HCT116 (cell line): ENCODE data around the gene CTSW. TPM values are rescaled to one million over a fixed set of nuclear protein-coding genes. Genes with fewer than 3 reads are reported as not detected.

Source experiments
- ATAC-seq: fragments of 200-7000 bp; cut with Tn5 transposase; 2 replicates; pipeline ENCODE4 v1.9.1; 2020; ENCODE audit warnings: mild to moderate bottlenecking, moderate library complexity
- BruUV-seq: library from RNA; stranded (reverse); fragments of 400-500 nt; replicated peaks from 2 replicates; lab custom pipeline; 2021; lab: Mats Ljungman, UMichigan
- CTCF ChIA-PET: fragments of 300-600 bp; sonication (Branson Sonifier 250); formaldehyde crosslinking; loops from one replicate; lab custom pipeline; 2021; ENCODE audit warnings: antibody characterized with exemption; lab: Charles Lee
- POLR2A ChIA-PET: fragments of 300-600, 350-600 bp; sonication (Branson Sonifier 250); formaldehyde crosslinking; loops from one replicate; lab custom pipeline; 2021; ENCODE audit warnings: antibody characterized with exemption; lab: Charles Lee
- RAD21 ChIA-PET, 2 experiments: fragments of 300-600 bp; sonication (Branson Sonifier 250); formaldehyde crosslinking; loops; one replicate each; lab custom pipeline; 2023; ENCODE audit warnings: low total read pairs in 2 of 2; ENCODE audit not compliant: uncharacterized antibody in 2 of 2, unreplicated experiment in 2 of 2, low non-redundant PET in 1 of 2; lab: Charles Lee
- DNase-seq: peaks from one replicate; pipeline ENCODE4 v3.0.0-alpha.2; 2010; ENCODE audit warnings: low read depth, low spot score
- H2AFZ ChIP-seq: fragments of 200-600 bp; shearing (Covaris generic), sonication (generic); 2 replicates; pipeline ENCODE4 v1.6.1; 2017; ENCODE audit warnings: low read depth, mixed run types, mixed read lengths, antibody characterized with exemption, low read length; ENCODE audit not compliant: poor library complexity, severe bottlenecking
- H3K27ac ChIP-seq: 2 replicates; pipeline ENCODE4 v1.5.1; 2012; ENCODE audit warnings: low read depth, low read length
- H3K27me3 ChIP-seq: fragments of 200-600 bp; sonication (generic); 2 replicates; pipeline ENCODE4 v1.6.1; 2016; ENCODE audit warnings: mixed run types, low read length, mixed read lengths; ENCODE audit not compliant: insufficient read depth
- H3K36me3 ChIP-seq, 2 experiments: fragments of 200-500 bp in 1 of 2; fragments of 200-600 bp in 1 of 2; sonication (Bioruptor generic) in 1 of 2; sonication (generic) in 1 of 2; 2 replicates each; pipeline versions ENCODE4 v1.5.1 to v1.6.1; 2014 to 2016; ENCODE audit warnings: low read length in 2 of 2, inconsistent platforms in 1 of 2, mixed read lengths in 1 of 2, mixed run types in 1 of 2; ENCODE audit not compliant: insufficient read depth in 2 of 2, control insufficient read depth in 1 of 2
- H3K4me1 ChIP-seq, 2 experiments: fragments of 200-600 bp in 1 of 2; sonication (generic) in 1 of 2; 2 replicates each; pipeline versions ENCODE4 v1.5.1 to v1.6.1; 2012 to 2017; ENCODE audit warnings: low read length in 2 of 2, inconsistent platforms in 1 of 2, mild to moderate bottlenecking in 1 of 2, mixed read lengths in 1 of 2, mixed run types in 1 of 2, moderate library complexity in 1 of 2; ENCODE audit not compliant: insufficient read depth in 2 of 2, control insufficient read depth in 1 of 2
- H3K4me2 ChIP-seq: fragments of 200-600 bp; sonication (generic); 2 replicates; pipeline ENCODE4 v1.6.1; 2017; ENCODE audit warnings: mixed run types, low read length, mixed read lengths
- H3K4me3 ChIP-seq, 2 experiments: fragments of 200-600 bp in 1 of 2; sonication (generic) in 1 of 2; replicated peaks in 1 of 2; 2 replicates each; pipeline ENCODE4 v1.5.1; 2011 to 2016; ENCODE audit warnings: low read length in 2 of 2, control low read depth in 1 of 2, low read depth in 1 of 2, mild to moderate bottlenecking in 1 of 2, mixed read lengths in 1 of 2, mixed run types in 1 of 2
- H3K79me2 ChIP-seq: fragments of 200-600 bp; sonication (generic); 2 replicates; pipeline ENCODE4 v1.6.1; 2017; ENCODE audit warnings: mild to moderate bottlenecking, mixed run types, low read length, moderate library complexity, mixed read lengths; ENCODE audit not compliant: insufficient read depth
- H3K9ac ChIP-seq: fragments of 200-600 bp; sonication (generic); 2 replicates; pipeline ENCODE4 v1.6.1; 2016; ENCODE audit warnings: low read length, mixed read lengths
- H3K9me2 ChIP-seq: fragments of 200-600 bp; sonication (generic), shearing (Covaris generic); 2 replicates; pipeline ENCODE4 v1.6.1; 2017; ENCODE audit warnings: mixed run types, mild to moderate bottlenecking, moderate library complexity; ENCODE audit not compliant: insufficient read depth
- H3K9me3 ChIP-seq, 2 experiments: fragments of 200-500 bp in 1 of 2; fragments of 200-600 bp in 1 of 2; sonication (Bioruptor generic) in 1 of 2; sonication (generic) in 1 of 2; 2 replicates each; pipeline ENCODE4 v1.6.1; 2014 to 2017; ENCODE audit warnings: low read length in 2 of 2, mixed read lengths in 2 of 2, inconsistent platforms in 1 of 2, low read depth in 1 of 2, mild to moderate bottlenecking in 1 of 2, mixed run types in 1 of 2, moderate library complexity in 1 of 2; ENCODE audit not compliant: control insufficient read depth in 1 of 2, insufficient read depth in 1 of 2
- H4K20me1 ChIP-seq: fragments of 200-600 bp; sonication (generic), shearing (Covaris generic); 2 replicates; pipeline ENCODE4 v1.6.1; 2017; ENCODE audit warnings: mixed run types, mild to moderate bottlenecking, moderate library complexity; ENCODE audit not compliant: insufficient read depth
- CBX3 ChIP-seq: IDR thresholded peaks from 2 replicates; pipeline ENCODE4 v1.6.1; 2012; ENCODE audit warnings: low read depth
- SP1 ChIP-seq: IDR thresholded peaks from 2 replicates; pipeline ENCODE4 v1.6.1; 2012; ENCODE audit warnings: low read depth
- intact Hi-C: fragments of 100-400 bp; cut with micrococcal nuclease; formaldehyde crosslinking; loops from 2 replicates; pipeline ENCODE4 v1.10.0; 2022
- total RNA-seq: library from RNA; stranded (reverse); gene quantifications from one replicate; pipeline ENCODE4 v1.2.1, GENCODE V29; 2021; ENCODE audit not compliant: unreplicated experiment
- TF ChIP-seq, protein P1 (sequence below), 3 experiments: fragments of 200-600 bp in 1 of 3; sonication (generic) in 1 of 3; IDR thresholded peaks in 2 of 3; conservative IDR thresholded peaks in 1 of 3; 2 replicates each; pipeline ENCODE4 v1.5.1; 2012 to 2017; ENCODE audit warnings: low read depth in 2 of 3, low read length in 2 of 3, antibody characterized with exemption in 1 of 3, borderline replicate concordance in 1 of 3, control low read depth in 1 of 3, mild to moderate bottlenecking in 1 of 3, mixed read lengths in 1 of 3, mixed run types in 1 of 3, moderate library complexity in 1 of 3; ENCODE audit not compliant: insufficient read depth in 1 of 3

CTSW gene
- total RNA-seq, 1 experiment from 2014 or later = not detected

DNA sequence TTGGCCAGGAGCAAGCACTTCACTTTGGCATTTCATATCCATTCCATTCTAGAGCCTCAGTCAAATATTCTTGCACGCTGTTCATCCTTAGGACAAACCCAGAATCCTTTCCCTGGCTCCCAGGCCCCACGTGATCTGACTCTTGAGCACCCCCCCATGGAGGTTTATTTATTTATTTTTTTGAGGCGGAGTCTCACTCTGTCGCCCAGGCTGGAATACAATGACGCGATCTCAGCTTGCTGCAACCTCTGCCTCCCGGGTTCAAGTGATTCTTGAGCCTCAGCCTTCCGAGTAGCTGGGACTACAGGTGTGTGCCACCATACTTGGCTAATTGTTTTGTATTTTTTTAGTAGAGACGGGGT is 52.9 kb downstream of the CTSW start:
- DNase-seq = no peak
- no peak for TF ChIP-seq SP1
- TF ChIP-seq CBX3 = 0 out of 2 replicates have a peak, but pooled peaks have one; percentile 19
- TF ChIP-seq, protein P1, sequence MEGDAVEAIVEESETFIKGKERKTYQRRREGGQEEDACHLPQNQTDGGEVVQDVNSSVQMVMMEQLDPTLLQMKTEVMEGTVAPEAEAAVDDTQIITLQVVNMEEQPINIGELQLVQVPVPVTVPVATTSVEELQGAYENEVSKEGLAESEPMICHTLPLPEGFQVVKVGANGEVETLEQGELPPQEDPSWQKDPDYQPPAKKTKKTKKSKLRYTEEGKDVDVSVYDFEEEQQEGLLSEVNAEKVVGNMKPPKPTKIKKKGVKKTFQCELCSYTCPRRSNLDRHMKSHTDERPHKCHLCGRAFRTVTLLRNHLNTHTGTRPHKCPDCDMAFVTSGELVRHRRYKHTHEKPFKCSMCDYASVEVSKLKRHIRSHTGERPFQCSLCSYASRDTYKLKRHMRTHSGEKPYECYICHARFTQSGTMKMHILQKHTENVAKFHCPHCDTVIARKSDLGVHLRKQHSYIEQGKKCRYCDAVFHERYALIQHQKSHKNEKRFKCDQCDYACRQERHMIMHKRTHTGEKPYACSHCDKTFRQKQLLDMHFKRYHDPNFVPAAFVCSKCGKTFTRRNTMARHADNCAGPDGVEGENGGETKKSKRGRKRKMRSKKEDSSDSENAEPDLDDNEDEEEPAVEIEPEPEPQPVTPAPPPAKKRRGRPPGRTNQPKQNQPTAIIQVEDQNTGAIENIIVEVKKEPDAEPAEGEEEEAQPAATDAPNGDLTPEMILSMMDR (IDR thresholded peaks at IDR 0.05 in 2 of 3, conservative IDR thresholded peaks at IDR 0.05 in 1 of 3; ENCODE audit: borderline replicate concordance in 1 of 3, insufficient read depth in 1 of 3, low read depth in 2 of 3, low read length in 2 of 3) = peak in 2 of 3 experiments; percentile 25 to 48; a peak in 4 of 6 replicates
- TF ChIP-seq, all 23 proteins: peak for 2

More for the DNA sequence above, 52.9 kb downstream of the CTSW start:
- CTCF ChIA-PET = interaction anchor here (1.0 to 1.3 kb wide), 2 partner anchors 48 to 120 kb away, joined by 3 to 6 read pairs; partner anchors contain the start of gene SF3B2
- intact Hi-C loops = no loop called here
- H3K4me1 ChIP-seq = peaks cover 6 to 16% of the 10 kb centered on the region in 2 experiments; a peak in 3 of 4 replicates
- H3K27ac ChIP-seq = no peak overlapping the region
- peak overlapping the region; percentile 8 to 41 for H3K4me3 ChIP-seq
- no peaks in the 10 kb centered on the region for H3K36me3 ChIP-seq
- peak overlapping the region; percentile 38; the same call in 1 of the 2 replicates for H3K9ac ChIP-seq
- peak overlapping the region; percentile 70 for H2AFZ ChIP-seq
- no peaks in the 10 kb centered on the region for H3K9me2 ChIP-seq
- RAD21 ChIA-PET = no interaction called here
- peak; percentile 92 for ATAC-seq
- BruUV-seq = no TSS peak
- POLR2A ChIA-PET = interaction anchor here (1.2 to 2.9 kb wide), 2 partner anchors 17 to 43 kb away, joined by 3 to 7 read pairs; partner anchors contain the start of gene CCDC85B
- no peaks in the 10 kb centered on the region for H3K79me2 ChIP-seq
- H3K27me3 ChIP-seq = no peaks in the 10 kb centered on the region
- H3K9me3 ChIP-seq = no peaks in the 10 kb centered on the region
- no peaks in the 10 kb centered on the region for H4K20me1 ChIP-seq
- peak overlapping the region; percentile 76 for H3K4me2 ChIP-seq

Other genes starting within 250 kb of the CTSW start
- gene SIPA1, start 241.7 kb upstream of the CTSW start, total RNA-seq = 105 TPM
- 78.5 TPM for gene RELA, start 216.9 kb upstream of the CTSW start, total RNA-seq
- 78.7 TPM for gene KAT5, start 167.6 kb upstream of the CTSW start, total RNA-seq
- gene RNASEH2C, start 159.0 kb upstream of the CTSW start, total RNA-seq = 28.5 TPM
- gene AP5B1, start 98.9 kb upstream of the CTSW start, total RNA-seq = 19.5 TPM
- 14.7 TPM for gene OVOL1, start 92.8 kb upstream of the CTSW start, total RNA-seq
- not detected for gene SNX32, start 45.9 kb upstream of the CTSW start, total RNA-seq
- 1,270 TPM for gene CFL1, start 21.7 kb upstream of the CTSW start, total RNA-seq
- 47.2 TPM for gene MUS81, start 19.4 kb upstream of the CTSW start, total RNA-seq
- 8.4 TPM for gene EFEMP2, start 7.0 kb upstream of the CTSW start, total RNA-seq
- 96.0 TPM for gene FIBP, start 8.6 kb downstream of the CTSW start, total RNA-seq
- gene CCDC85B, start 10.8 kb downstream of the CTSW start, total RNA-seq = 84.3 TPM
- gene FOSL1, start 20.6 kb downstream of the CTSW start, total RNA-seq = 125 TPM
- gene C11orf68, start 39.2 kb downstream of the CTSW start, total RNA-seq = 49.8 TPM
- gene DRAP1, start 39.6 kb downstream of the CTSW start, total RNA-seq = 158 TPM
- not detected for gene TSGA10IP, start 65.6 kb downstream of the CTSW start, total RNA-seq
- 47.9 TPM for gene SART1, start 81.9 kb downstream of the CTSW start, total RNA-seq
- gene EIF1AD, start 122.3 kb downstream of the CTSW start, total RNA-seq = 45.5 TPM
- 356 TPM for gene BANF1, start 122.7 kb downstream of the CTSW start, total RNA-seq
- 68.1 TPM for gene CST6, start 132.2 kb downstream of the CTSW start, total RNA-seq
- 2.4 TPM for gene CATSPER1, start 146.6 kb downstream of the CTSW start, total RNA-seq
- not detected for gene GAL3ST3, start 169.3 kb downstream of the CTSW start, total RNA-seq
- gene SF3B2, start 172.5 kb downstream of the CTSW start, total RNA-seq = 300 TPM
- gene PACS1, start 190.4 kb downstream of the CTSW start, total RNA-seq = 41.1 TPM